OCI-LY3 (cell line): ENCODE results near the gene KLHL25.

Experiments used
- H2AFZ ChIP-seq: fragments of 200-600, 300-600 bp; shearing (Covaris generic); 2 replicates; pipeline ENCODE4 v1.6.0; 2014; ENCODE audit warnings: antibody characterized with exemption, low read depth, low read length
- H3K27ac ChIP-seq: fragments of 200-600, 300-600 bp; sonication (generic); 2 replicates; pipeline ENCODE4 v1.5.1; 2014; ENCODE audit warnings: mild to moderate bottlenecking, low read length, moderate library complexity, mixed read lengths
- H3K27me3 ChIP-seq: fragments of 200-600, 300-600 bp; sonication (generic); 2 replicates; pipeline ENCODE4 v1.6.1; 2014; ENCODE audit warnings: low read depth, low read length, mixed read lengths
- H3K36me3 ChIP-seq: fragments of 200-600, 300-600 bp; sonication (generic); replicated peaks from 2 replicates; pipeline ENCODE3; 2014; ENCODE audit warnings: low read depth, low read length, mixed read lengths
- H3K4me1 ChIP-seq: fragments of 300-600, 200-600 bp; sonication (generic); 2 replicates; pipeline ENCODE4 v1.6.1; 2014; ENCODE audit warnings: low read length, mixed read lengths
- H3K4me2 ChIP-seq: fragments of 200-600, 300-600 bp; sonication (generic); 2 replicates; pipeline ENCODE4 v1.6.1; 2014; ENCODE audit warnings: low read length, mixed read lengths
- H3K4me3 ChIP-seq: fragments of 300-600, 200-600 bp; sonication (generic); 2 replicates; pipeline ENCODE4 v1.5.1; 2014; ENCODE audit warnings: antibody characterized with exemption, mild to moderate bottlenecking, low read length, moderate library complexity
- H3K79me2 ChIP-seq: fragments of 300-600, 200-600 bp; shearing (Covaris generic); 2 replicates; pipeline ENCODE4 v1.6.1; 2014; ENCODE audit warnings: mild to moderate bottlenecking, low read length, mixed read lengths
- H3K9ac ChIP-seq: fragments of 300-600, 200-600 bp; shearing (Covaris generic); 2 replicates; pipeline ENCODE4 v1.6.0; 2014; ENCODE audit warnings: mild to moderate bottlenecking, low read length, moderate library complexity
- H3K9me3 ChIP-seq: fragments of 200-600, 300-600 bp; shearing (Covaris generic); 2 replicates; pipeline ENCODE4 v1.6.1; 2014; ENCODE audit warnings: low read length, mixed read lengths; ENCODE audit not compliant: insufficient read depth
- H4K20me1 ChIP-seq: fragments of 200-600, 300-600 bp; sonication (generic); 2 replicates; pipeline ENCODE4 v1.6.1; 2016; ENCODE audit warnings: low read length, mixed read lengths; ENCODE audit not compliant: insufficient read depth
- EZH2phosphoT487 ChIP-seq: fragments of 200-600 bp; shearing (Covaris generic); IDR thresholded peaks from 2 replicates; pipeline ENCODE4 v1.6.1; 2018; ENCODE audit warnings: antibody characterized with exemption, mixed run types, low read depth
- TF ChIP-seq, protein P1 (sequence below): fragments of 200-600, 300-600 bp; sonication (generic); IDR thresholded peaks from 2 replicates; pipeline ENCODE4 v1.5.1; 2014; ENCODE audit warnings: antibody characterized with exemption, low read length, low read depth

KLHL25 gene

DNA sequence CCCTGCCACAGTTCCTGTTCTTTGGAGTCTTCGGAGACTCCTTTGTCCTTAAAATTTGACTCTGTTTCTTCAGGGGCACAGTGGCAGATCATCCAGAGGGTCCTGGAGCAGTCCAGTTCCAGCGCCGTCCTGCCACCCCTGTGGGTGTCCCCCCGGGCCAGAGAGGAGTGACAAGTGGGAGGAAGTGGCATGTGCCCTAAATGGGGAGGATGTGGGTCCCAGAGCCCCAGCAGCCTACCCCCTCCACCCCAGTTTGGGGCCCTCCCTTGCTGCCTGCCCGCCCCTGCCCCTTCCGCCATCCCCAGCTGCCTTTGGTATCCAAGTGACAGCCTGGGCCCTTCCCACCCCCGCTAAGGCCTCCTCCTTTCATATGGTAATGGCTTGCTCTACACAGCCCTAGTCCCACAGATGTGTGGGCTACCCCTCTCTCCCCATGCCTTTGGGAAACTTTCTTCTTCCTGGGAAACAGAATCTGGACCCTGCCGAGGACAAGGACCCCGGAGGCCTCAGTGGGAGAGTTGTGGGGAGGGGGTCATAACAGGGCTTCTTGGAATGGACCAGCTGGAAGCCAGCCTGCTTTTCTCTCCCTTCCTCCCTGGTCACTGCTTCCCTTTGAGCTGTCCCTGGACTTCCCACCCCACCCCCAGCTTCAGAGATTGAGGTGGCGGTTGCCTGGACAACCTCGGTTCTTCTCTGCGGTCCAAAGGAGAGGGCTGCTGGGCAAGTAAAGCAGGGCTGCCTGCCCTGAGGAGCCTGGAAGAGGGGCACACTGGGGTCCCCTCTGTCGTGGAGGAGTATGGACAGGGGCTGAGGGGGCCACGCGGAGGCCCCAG is 43.2 kb downstream of the KLHL25 start:
- no peaks in the 10 kb centered on the region for H3K4me1 ChIP-seq
- H3K9me3 ChIP-seq: no peaks in the 10 kb centered on the region
- H3K27ac ChIP-seq: no peak overlapping the region
- no peak for TF ChIP-seq EZH2phosphoT487
- TF ChIP-seq, protein P1, sequence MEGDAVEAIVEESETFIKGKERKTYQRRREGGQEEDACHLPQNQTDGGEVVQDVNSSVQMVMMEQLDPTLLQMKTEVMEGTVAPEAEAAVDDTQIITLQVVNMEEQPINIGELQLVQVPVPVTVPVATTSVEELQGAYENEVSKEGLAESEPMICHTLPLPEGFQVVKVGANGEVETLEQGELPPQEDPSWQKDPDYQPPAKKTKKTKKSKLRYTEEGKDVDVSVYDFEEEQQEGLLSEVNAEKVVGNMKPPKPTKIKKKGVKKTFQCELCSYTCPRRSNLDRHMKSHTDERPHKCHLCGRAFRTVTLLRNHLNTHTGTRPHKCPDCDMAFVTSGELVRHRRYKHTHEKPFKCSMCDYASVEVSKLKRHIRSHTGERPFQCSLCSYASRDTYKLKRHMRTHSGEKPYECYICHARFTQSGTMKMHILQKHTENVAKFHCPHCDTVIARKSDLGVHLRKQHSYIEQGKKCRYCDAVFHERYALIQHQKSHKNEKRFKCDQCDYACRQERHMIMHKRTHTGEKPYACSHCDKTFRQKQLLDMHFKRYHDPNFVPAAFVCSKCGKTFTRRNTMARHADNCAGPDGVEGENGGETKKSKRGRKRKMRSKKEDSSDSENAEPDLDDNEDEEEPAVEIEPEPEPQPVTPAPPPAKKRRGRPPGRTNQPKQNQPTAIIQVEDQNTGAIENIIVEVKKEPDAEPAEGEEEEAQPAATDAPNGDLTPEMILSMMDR: no peak
- H3K4me2 ChIP-seq: no peak overlapping the region
- H3K9ac ChIP-seq: no peak overlapping the region
- H3K79me2 ChIP-seq: no peaks in the 10 kb centered on the region
- H3K27me3 ChIP-seq: no peaks in the 10 kb centered on the region
- H2AFZ ChIP-seq: no peak overlapping the region
- peaks cover 24% of the 10 kb centered on the region for H3K36me3 ChIP-seq
- H4K20me1 ChIP-seq: no peaks in the 10 kb centered on the region
- no peak overlapping the region for H3K4me3 ChIP-seq

- Histone ChIP-seq H3K4me1 (no peaks in the 10 kb centered on the region), H3K9ac (no peak overlapping the region), H3K4me2 (no peak overlapping the region), H3K4me3 (no peak overlapping the region), H3K27me3 (no peaks in the 10 kb centered on the region), H2AFZ (no peak overlapping the region), H3K79me2 (no peaks in the 10 kb centered on the region), H3K27ac (no peak overlapping the region), H3K9me3 (no peaks in the 10 kb centered on the region), H3K36me3 (peaks cover 28% of the 10 kb centered on the region), H4K20me1 (no peaks in the 10 kb centered on the region)
- TF ChIP-seq EZH2phosphoT487: no peak
- TF ChIP-seq, protein P1: no peak
These were observed 44.1 kb downstream of the KLHL25 start for GRCh38 chr15:85750319-85751290.

GRCh38 chr15:85749261-85750151 is 45.2 kb downstream of the KLHL25 start:
- H3K9me3 ChIP-seq: no peaks in the 10 kb centered on the region
- peaks cover 39% of the 10 kb centered on the region for H3K36me3 ChIP-seq
- no peaks in the 10 kb centered on the region for H4K20me1 ChIP-seq
- no peak overlapping the region for H3K27ac ChIP-seq
- H2AFZ ChIP-seq: no peak overlapping the region
- TF ChIP-seq EZH2phosphoT487: no peak
- TF ChIP-seq, protein P1: no peak
- no peaks in the 10 kb centered on the region for H3K79me2 ChIP-seq
- no peak overlapping the region for H3K4me3 ChIP-seq
- H3K4me1 ChIP-seq: no peaks in the 10 kb centered on the region
- H3K9ac ChIP-seq: no peak overlapping the region
- H3K4me2 ChIP-seq: no peak overlapping the region
- no peaks in the 10 kb centered on the region for H3K27me3 ChIP-seq
